Measurements from ENCODE around the gene NR3C1. TPM values are rescaled to one million over a fixed set of nuclear protein-coding genes. Genes with fewer than 3 reads are reported as not detected.

The NR3C1 gene
- polyA plus RNA-seq (2012; ENCODE audit: low read depth, missing spikeins): 58.2 TPM

- DNase-seq (ENCODE audit: insufficient read length, low spot score): peak; percentile 41
- peak; percentile 48; the same call in 1 of the 2 replicates for TF ChIP-seq POLR2AphosphoS5 (IDR thresholded peaks at IDR 0.05; ENCODE audit: low read depth, low read length)
- TF ChIP-seq TAF1 (IDR thresholded peaks at IDR 0.05; ENCODE audit: low read depth, low read length): no peak
- no peak for TF ChIP-seq POU2F2 (IDR thresholded peaks at IDR 0.05; ENCODE audit: low read depth, low read length)
- TF ChIP-seq PAX5 (IDR thresholded peaks at IDR 0.05; ENCODE audit: insufficient read depth, low read length, severe bottlenecking): peak; percentile 0
- TF ChIP-seq SPI1 (IDR thresholded peaks at IDR 0.05; ENCODE audit: low read depth, low read length): no peak
- peak; percentile 50 for TF ChIP-seq POLR2A (IDR thresholded peaks at IDR 0.05; ENCODE audit: low read depth, low read length)
- FAIRE-seq: peak; percentile 92
Measured at GRCh38 chr5:143403593-143404415, at the start of gene NR3C1. Gene NR3C1, minus strand, starts transcription at chr5:143403686. Its CDS starts 2,847 bp downstream, at chr5:143400839.

- TF ChIP-seq POLR2A (IDR thresholded peaks at IDR 0.05; ENCODE audit: low read depth, low read length) (no peak), PAX5 (IDR thresholded peaks at IDR 0.05; ENCODE audit: insufficient read depth, low read length, severe bottlenecking) (no peak), POU2F2 (IDR thresholded peaks at IDR 0.05; ENCODE audit: low read depth, low read length) (no peak), SPI1 (IDR thresholded peaks at IDR 0.05; ENCODE audit: low read depth, low read length) (no peak), TAF1 (IDR thresholded peaks at IDR 0.05; ENCODE audit: low read depth, low read length) (no peak), POLR2AphosphoS5 (IDR thresholded peaks at IDR 0.05; ENCODE audit: low read depth, low read length) (no peak)
- no peak for FAIRE-seq
- no peak for DNase-seq (ENCODE audit: insufficient read length, low spot score)
Measured at GRCh38 chr5:143449772-143450171, 46.3 kb upstream of the NR3C1 start.

DNA sequence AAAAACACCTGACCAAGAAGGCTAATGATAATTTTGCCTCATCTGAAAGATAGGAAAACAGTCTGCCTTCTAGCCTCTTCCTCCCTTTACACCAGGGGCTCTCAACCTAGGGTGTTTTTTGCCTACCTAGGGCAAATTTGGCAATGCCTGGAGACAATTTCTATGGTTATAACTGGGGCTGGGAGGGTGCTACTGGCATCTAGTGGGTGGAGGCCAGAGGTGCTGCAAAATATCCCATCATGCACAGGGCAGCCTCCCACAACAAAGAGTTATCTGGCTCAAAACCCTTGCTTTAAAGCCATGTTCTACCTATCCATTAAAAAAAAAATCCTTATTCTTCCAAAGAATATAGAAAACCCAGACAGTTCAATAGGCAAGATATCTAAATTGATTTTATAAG lies 45.0 kb upstream of the NR3C1 start:
- TF ChIP-seq TAF1 (IDR thresholded peaks at IDR 0.05; ENCODE audit: low read depth, low read length): no peak
- no peak for TF ChIP-seq POU2F2 (IDR thresholded peaks at IDR 0.05; ENCODE audit: low read depth, low read length)
- no peak for TF ChIP-seq POLR2A (IDR thresholded peaks at IDR 0.05; ENCODE audit: low read depth, low read length)
- TF ChIP-seq SPI1 (IDR thresholded peaks at IDR 0.05; ENCODE audit: low read depth, low read length): no peak
- no peak for TF ChIP-seq PAX5 (IDR thresholded peaks at IDR 0.05; ENCODE audit: insufficient read depth, low read length, severe bottlenecking)
- no peak for TF ChIP-seq POLR2AphosphoS5 (IDR thresholded peaks at IDR 0.05; ENCODE audit: low read depth, low read length)
- FAIRE-seq (no peak), DNase-seq (ENCODE audit: insufficient read length, low spot score) (no peak)

GRCh38 chr5:143447983-143448382 lies 44.5 kb upstream of the NR3C1 start:
- no peak for DNase-seq (ENCODE audit: insufficient read length, low spot score)
- TF ChIP-seq SPI1 (IDR thresholded peaks at IDR 0.05; ENCODE audit: low read depth, low read length) (no peak), TAF1 (IDR thresholded peaks at IDR 0.05; ENCODE audit: low read depth, low read length) (no peak), POLR2A (IDR thresholded peaks at IDR 0.05; ENCODE audit: low read depth, low read length) (no peak), PAX5 (IDR thresholded peaks at IDR 0.05; ENCODE audit: insufficient read depth, low read length, severe bottlenecking) (no peak), POLR2AphosphoS5 (IDR thresholded peaks at IDR 0.05; ENCODE audit: low read depth, low read length) (no peak), POU2F2 (IDR thresholded peaks at IDR 0.05; ENCODE audit: low read depth, low read length) (no peak)
- peak; percentile 48 for FAIRE-seq

GRCh38 chr5:143446535-143447226 lies 43.2 kb upstream of the NR3C1 start:
- DNase-seq (ENCODE audit: insufficient read length, low spot score) (no peak), FAIRE-seq (peak; percentile 38)
- no peak for TF ChIP-seq PAX5 (IDR thresholded peaks at IDR 0.05; ENCODE audit: insufficient read depth, low read length, severe bottlenecking)
- TF ChIP-seq TAF1 (IDR thresholded peaks at IDR 0.05; ENCODE audit: low read depth, low read length): no peak
- no peak for TF ChIP-seq POLR2AphosphoS5 (IDR thresholded peaks at IDR 0.05; ENCODE audit: low read depth, low read length)
- TF ChIP-seq SPI1 (IDR thresholded peaks at IDR 0.05; ENCODE audit: low read depth, low read length): no peak
- TF ChIP-seq POLR2A (IDR thresholded peaks at IDR 0.05; ENCODE audit: low read depth, low read length): no peak

- no peak for DNase-seq (ENCODE audit: insufficient read length, low spot score)
- no peak for FAIRE-seq
- no peak for TF ChIP-seq POLR2AphosphoS5 (IDR thresholded peaks at IDR 0.05; ENCODE audit: low read depth, low read length)
- TF ChIP-seq TAF1 (IDR thresholded peaks at IDR 0.05; ENCODE audit: low read depth, low read length): no peak
- no peak for TF ChIP-seq PAX5 (IDR thresholded peaks at IDR 0.05; ENCODE audit: insufficient read depth, low read length, severe bottlenecking)
- TF ChIP-seq SPI1 (IDR thresholded peaks at IDR 0.05; ENCODE audit: low read depth, low read length): no peak
- TF ChIP-seq POU2F2 (IDR thresholded peaks at IDR 0.05; ENCODE audit: low read depth, low read length): no peak
- TF ChIP-seq POLR2A (IDR thresholded peaks at IDR 0.05; ENCODE audit: low read depth, low read length): no peak
Measured at GRCh38 chr5:143445776-143446175, 42.3 kb upstream of the NR3C1 start.

DNA sequence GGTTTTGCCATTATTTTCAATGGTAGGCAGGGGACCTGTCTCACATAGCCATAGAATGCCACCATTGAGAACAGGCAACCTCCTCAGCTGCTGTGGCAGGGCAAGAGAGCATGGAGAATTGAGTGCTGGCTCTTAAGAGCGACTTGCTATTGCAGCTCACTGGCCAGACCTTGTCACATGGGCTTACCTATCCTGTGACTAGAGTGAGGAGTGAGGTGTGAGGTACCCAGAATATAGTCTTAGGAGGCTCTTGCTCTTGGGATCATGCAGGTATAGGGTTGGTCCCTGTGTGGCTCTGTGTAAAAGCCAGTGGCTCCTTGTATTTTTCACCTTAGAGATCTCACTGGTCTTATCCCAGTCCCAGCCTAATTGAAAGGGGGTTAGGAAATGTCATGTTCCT lies 39.8 kb upstream of the NR3C1 start:
- no peak for TF ChIP-seq SPI1 (IDR thresholded peaks at IDR 0.05; ENCODE audit: low read depth, low read length)
- no peak for TF ChIP-seq TAF1 (IDR thresholded peaks at IDR 0.05; ENCODE audit: low read depth, low read length)
- TF ChIP-seq POU2F2 (IDR thresholded peaks at IDR 0.05; ENCODE audit: low read depth, low read length): no peak
- TF ChIP-seq POLR2AphosphoS5 (IDR thresholded peaks at IDR 0.05; ENCODE audit: low read depth, low read length): no peak
- TF ChIP-seq POLR2A (IDR thresholded peaks at IDR 0.05; ENCODE audit: low read depth, low read length): no peak
- no peak for TF ChIP-seq PAX5 (IDR thresholded peaks at IDR 0.05; ENCODE audit: insufficient read depth, low read length, severe bottlenecking)
- DNase-seq (ENCODE audit: insufficient read length, low spot score) (no peak), FAIRE-seq (no peak)

GRCh38 chr5:143442385-143442784 lies 38.9 kb upstream of the NR3C1 start:
- no peak for FAIRE-seq
- TF ChIP-seq POU2F2 (IDR thresholded peaks at IDR 0.05; ENCODE audit: low read depth, low read length) (no peak), PAX5 (IDR thresholded peaks at IDR 0.05; ENCODE audit: insufficient read depth, low read length, severe bottlenecking) (no peak), TAF1 (IDR thresholded peaks at IDR 0.05; ENCODE audit: low read depth, low read length) (no peak), POLR2AphosphoS5 (IDR thresholded peaks at IDR 0.05; ENCODE audit: low read depth, low read length) (no peak), POLR2A (IDR thresholded peaks at IDR 0.05; ENCODE audit: low read depth, low read length) (no peak), SPI1 (IDR thresholded peaks at IDR 0.05; ENCODE audit: low read depth, low read length) (no peak)
- DNase-seq (ENCODE audit: insufficient read length, low spot score): no peak

Measured in GM12891 (cell line).